COLO668 (cell line): Measurements from ENCODE around the gene CAMKK2.
"Not testable (repeated sequence)": the region's sequence is repeated elsewhere in the genome, so short reads cannot be mapped to it uniquely, and the experiment has no call there.

Source experiments
- DNase-seq: peaks from one replicate; lab custom pipeline; 2025; ENCODE audit not compliant: unreplicated experiment; lab: John Stamatoyannopoulos, UW

Gene CAMKK2

GRCh38 chr12:121280531-121280930 is 16.0 kb downstream of the CAMKK2 start:
- DNase-seq = not testable (repeated sequence)

- no peak for DNase-seq
Observed at GRCh38 chr12:121279507-121279915, 17.0 kb downstream of the CAMKK2 start.

GRCh38 chr12:121279071-121279375 is 17.5 kb downstream of the CAMKK2 start:
- no peak for DNase-seq

- DNase-seq = no peak
Observed at GRCh38 chr12:121278169-121279070, 18.1 kb downstream of the CAMKK2 start.

- no peak for DNase-seq
Observed at GRCh38 chr12:121277374-121277759, 19.1 kb downstream of the CAMKK2 start.

GRCh38 chr12:121274036-121274763 is 22.3 kb downstream of the CAMKK2 start:
- DNase-seq = no peak

- no peak for DNase-seq
Observed at GRCh38 chr12:121273364-121273896, 23.1 kb downstream of the CAMKK2 start.

GRCh38 chr12:121267822-121268221 is 28.7 kb downstream of the CAMKK2 start:
- no peak for DNase-seq

- DNase-seq = no peak
Observed at GRCh38 chr12:121264951-121265515, 31.5 kb downstream of the CAMKK2 start.

- no peak for DNase-seq
Observed at GRCh38 chr12:121264135-121264534, 32.4 kb downstream of the CAMKK2 start.

- DNase-seq = no peak
Observed at GRCh38 chr12:121263206-121263935, 33.1 kb downstream of the CAMKK2 start.

GRCh38 chr12:121261398-121261797 is 35.1 kb downstream of the CAMKK2 start:
- no peak for DNase-seq

GRCh38 chr12:121260091-121260490 is 36.4 kb downstream of the CAMKK2 start:
- no peak for DNase-seq

GRCh38 chr12:121259074-121259473 is 37.4 kb downstream of the CAMKK2 start:
- DNase-seq = no peak

GRCh38 chr12:121257704-121258449 is 38.6 kb downstream of the CAMKK2 start:
- not testable (repeated sequence) for DNase-seq

GRCh38 chr12:121255433-121255832 is 41.1 kb downstream of the CAMKK2 start:
- DNase-seq = no peak

- no peak for DNase-seq
Observed at GRCh38 chr12:121253638-121254335, 42.7 kb downstream of the CAMKK2 start.

GRCh38 chr12:121252712-121253345 is 43.7 kb downstream of the CAMKK2 start:
- no peak for DNase-seq

GRCh38 chr12:121251838-121252237 is 44.7 kb downstream of the CAMKK2 start:
- no peak for DNase-seq
